ENCODE data around the gene PDE9A.

- TF ChIP-seq CTCF (IDR thresholded peaks at IDR 0.05) (no peak), POLR2A (IDR thresholded peaks at IDR 0.05) (no peak)
Measured at GRCh38 chr21:42751866-42752265, 98.4 kb downstream of the PDE9A start.
